Upper lobe of left lung (tissue), 4 donors: ENCODE data around the gene GFM2.
"Not testable (repeated sequence)": the region's sequence is repeated elsewhere in the genome, so short reads cannot be mapped to it uniquely, and the experiment has no call there.

Experiments
- POLR2A ChIP-seq, 4 donors: fragments of 450-650 bp; IDR thresholded peaks; one replicate each; pipeline ENCODE4 v1.5.1; 2016 to 2017; ENCODE audit warnings: antibody characterized with exemption in 4 of 4, mild to moderate bottlenecking in 2 of 4
- TF ChIP-seq, protein P1 (sequence below), 6 experiments: fragments of 450-650 bp in 4 of 6; fragments of 200-600 bp in 2 of 6; sonication (generic) in 2 of 6; IDR thresholded peaks; one replicate each; pipeline ENCODE4 v1.5.1; 2016 to 2019; ENCODE audit warnings: antibody characterized with exemption in 6 of 6

DNA sequence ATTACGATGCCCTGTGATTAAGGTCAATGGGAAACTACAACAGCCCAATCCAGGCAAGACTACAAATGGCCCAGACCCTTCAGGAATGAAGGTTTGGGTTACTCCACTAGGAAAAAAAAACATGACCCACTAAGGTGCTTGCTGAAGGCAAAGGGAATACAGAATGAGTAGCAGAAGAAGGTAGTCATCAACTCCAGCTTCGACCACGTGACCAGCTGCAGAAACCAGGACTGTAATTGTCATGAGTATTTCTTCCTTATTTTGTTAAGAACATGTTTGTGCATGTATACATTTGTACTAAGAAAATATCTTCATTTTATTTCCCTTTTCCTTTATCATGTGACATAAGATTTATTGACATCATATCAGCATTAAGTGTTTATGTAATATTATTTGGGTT is 24.8 kb upstream of the GFM2 start:
- not testable (repeated sequence) for TF ChIP-seq POLR2A (IDR thresholded peaks at IDR 0.05)
- TF ChIP-seq, protein P1, sequence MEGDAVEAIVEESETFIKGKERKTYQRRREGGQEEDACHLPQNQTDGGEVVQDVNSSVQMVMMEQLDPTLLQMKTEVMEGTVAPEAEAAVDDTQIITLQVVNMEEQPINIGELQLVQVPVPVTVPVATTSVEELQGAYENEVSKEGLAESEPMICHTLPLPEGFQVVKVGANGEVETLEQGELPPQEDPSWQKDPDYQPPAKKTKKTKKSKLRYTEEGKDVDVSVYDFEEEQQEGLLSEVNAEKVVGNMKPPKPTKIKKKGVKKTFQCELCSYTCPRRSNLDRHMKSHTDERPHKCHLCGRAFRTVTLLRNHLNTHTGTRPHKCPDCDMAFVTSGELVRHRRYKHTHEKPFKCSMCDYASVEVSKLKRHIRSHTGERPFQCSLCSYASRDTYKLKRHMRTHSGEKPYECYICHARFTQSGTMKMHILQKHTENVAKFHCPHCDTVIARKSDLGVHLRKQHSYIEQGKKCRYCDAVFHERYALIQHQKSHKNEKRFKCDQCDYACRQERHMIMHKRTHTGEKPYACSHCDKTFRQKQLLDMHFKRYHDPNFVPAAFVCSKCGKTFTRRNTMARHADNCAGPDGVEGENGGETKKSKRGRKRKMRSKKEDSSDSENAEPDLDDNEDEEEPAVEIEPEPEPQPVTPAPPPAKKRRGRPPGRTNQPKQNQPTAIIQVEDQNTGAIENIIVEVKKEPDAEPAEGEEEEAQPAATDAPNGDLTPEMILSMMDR (IDR thresholded peaks at IDR 0.05): not testable (repeated sequence)
